MCF 10A (cell line): ENCODE measurements around the gene TANC1. TPM values are rescaled to one million over a fixed set of nuclear protein-coding genes. Genes with fewer than 3 reads are reported as not detected.

Experiments used
- BruUV-seq: library from RNA; stranded (reverse); fragments of 400-500 nt; replicated peaks from 2 replicates; lab custom pipeline; 2021; lab: Mats Ljungman, UMichigan
- CTCF ChIA-PET: fragments of 300-600 bp; sonication (Branson Sonifier 250); formaldehyde crosslinking; extraction: SDS; loops from one replicate; lab custom pipeline; 2021; ENCODE audit warnings: antibody characterized with exemption, inconsistent platforms; lab: Yijun Ruan, JAX
- POLR2A ChIA-PET: fragments of 300-600, 350-650 bp; sonication (Branson Sonifier 250); formaldehyde crosslinking; extraction: SDS; loops from one replicate; lab custom pipeline; 2020; ENCODE audit warnings: antibody characterized with exemption, inconsistent platforms; lab: Yijun Ruan, JAX
- DNase-seq: peaks from one replicate; pipeline ENCODE4 v3.0.0-alpha.2; 2018; ENCODE audit not compliant: unreplicated experiment
- H3K27ac Mint-ChIP-seq: one replicate; pipeline ENCODE4 v1.8.0; 2022; ENCODE audit warnings: mild to moderate bottlenecking, low read depth, mixed read lengths; ENCODE audit not compliant: unreplicated experiment
- H3K27me3 Mint-ChIP-seq: one replicate; pipeline ENCODE4 v1.8.0; 2022; ENCODE audit warnings: mixed read lengths; ENCODE audit not compliant: insufficient read depth, unreplicated experiment
- H3K36me3 Mint-ChIP-seq: one replicate; pipeline ENCODE4 v1.8.0; 2022; ENCODE audit warnings: mild to moderate bottlenecking, moderate library complexity, mixed read lengths; ENCODE audit not compliant: insufficient read depth, unreplicated experiment
- H3K4me1 Mint-ChIP-seq: one replicate; pipeline ENCODE4 v1.8.0; 2022; ENCODE audit warnings: mixed read lengths; ENCODE audit not compliant: insufficient read depth, unreplicated experiment
- H3K4me3 Mint-ChIP-seq: one replicate; pipeline ENCODE4 v1.8.0; 2022; ENCODE audit warnings: mild to moderate bottlenecking, moderate library complexity, mixed read lengths; ENCODE audit not compliant: unreplicated experiment
- H3K9me3 Mint-ChIP-seq: one replicate; pipeline ENCODE4 v1.8.0; 2022; ENCODE audit warnings: mixed read lengths; ENCODE audit not compliant: unreplicated experiment
- CTCF ChIP-seq: fragments of 200-600 bp; IDR thresholded peaks from one replicate; pipeline ENCODE4 v1.8.0; 2022; ENCODE audit warnings: antibody characterized with exemption, mild to moderate bottlenecking; ENCODE audit not compliant: unreplicated experiment
- intact Hi-C: fragments of 100-400 bp; cut with micrococcal nuclease; formaldehyde crosslinking; loops from 2 replicates; pipeline ENCODE4 v1.14.1; 2022
- total RNA-seq: library from RNA; stranded (reverse); gene quantifications from 2 replicates; pipeline ENCODE4 v1.2.3, GENCODE V29; 2022

TANC1 gene
- total RNA-seq, 1 experiment from 2014 or later: 35.3 TPM

- intact Hi-C loops: loop anchor here (1.0 to 2.0 kb wide), 4 partner anchors 83 to 234 kb away; partner anchors contain the start of gene TANC1
- H3K9me3 Mint-ChIP-seq: no peaks in the 10 kb centered on the region
- H3K4me3 Mint-ChIP-seq: no peak overlapping the region
- peaks cover 24% of the 10 kb centered on the region for H3K4me1 Mint-ChIP-seq
- ChIA-PET CTCF (interaction anchor here (0.6 to 9.8 kb wide), 75 partner anchors 8 to 364 kb away, joined by 3 to 196 read pairs (median 5); partner anchors contain the start of gene TANC1), POLR2A (interaction anchor here (0.6 to 1.8 kb wide), 11 partner anchors 26 to 862 kb away, joined by 3 to 13 read pairs (median 4); partner anchors contain the start of gene TANC1)
- no peak overlapping the region for H3K27ac Mint-ChIP-seq
- DNase-seq: no peak
- peaks cover 10% of the 10 kb centered on the region for H3K36me3 Mint-ChIP-seq
- BruUV-seq: no TSS peak
- H3K27me3 Mint-ChIP-seq: no peaks in the 10 kb centered on the region
- TF ChIP-seq CTCF: no peak
Observed at GRCh38 chr2:159118859-159119500, 150.5 kb downstream of the TANC1 start.

DNA sequence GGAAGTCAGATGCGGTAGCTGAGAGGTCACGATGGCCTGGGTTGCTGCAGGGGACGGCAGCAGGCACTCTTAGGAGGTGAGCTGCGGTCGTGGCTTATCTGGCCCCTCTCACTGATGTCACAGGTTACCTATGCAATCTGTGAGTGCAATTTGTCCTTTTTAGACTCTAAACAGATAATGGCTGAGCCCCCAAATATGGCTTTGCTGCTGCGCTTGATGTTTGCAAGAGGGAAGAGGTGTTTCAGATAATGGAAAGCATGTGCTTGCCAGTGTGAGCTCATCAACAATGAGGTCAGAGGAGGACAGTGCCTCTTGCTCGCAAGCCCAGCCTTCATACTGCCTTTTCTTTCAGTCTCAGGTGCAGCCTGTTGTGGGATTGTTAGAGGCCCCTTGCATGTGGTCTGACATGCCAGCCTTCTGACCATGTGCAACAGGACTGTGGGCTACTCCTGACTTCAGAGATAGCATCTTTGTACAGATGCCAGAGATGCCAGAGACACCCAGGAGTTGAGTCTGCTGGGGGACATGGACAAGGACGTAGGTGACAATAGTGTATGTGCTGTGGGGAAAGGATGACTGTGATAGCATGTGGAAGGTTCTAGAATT is 151.3 kb downstream of the TANC1 start:
- no peak overlapping the region for H3K27ac Mint-ChIP-seq
- CTCF ChIA-PET: interaction anchor here (0.7 to 9.8 kb wide), 37 partner anchors 11 to 235 kb away, joined by 3 to 196 read pairs (median 7); partner anchors contain the start of gene TANC1

GRCh38 chr2:159123786-159124185 is 155.3 kb downstream of the TANC1 start:
- no peak for DNase-seq
- no peak for TF ChIP-seq CTCF
- Mint-ChIP-seq H3K27ac (peak overlapping the region; percentile 2), H3K9me3 (no peaks in the 10 kb centered on the region), H3K4me1 (peaks cover 35% of the 10 kb centered on the region), H3K36me3 (peaks cover 13% of the 10 kb centered on the region), H3K4me3 (no peak overlapping the region), H3K27me3 (no peaks in the 10 kb centered on the region)
- CTCF ChIA-PET: interaction anchor here (0.6 to 3.9 kb wide), 7 partner anchors 10 to 221 kb away, joined by 3 to 33 read pairs (median 6); no protein-coding TSS in a partner anchor
- BruUV-seq: no TSS peak
- POLR2A ChIA-PET: interaction anchor here (0.7 to 1.8 kb wide), 6 partner anchors 10 to 230 kb away, joined by 3 to 5 read pairs (median 4); no protein-coding TSS in a partner anchor
- intact Hi-C loops: no loop called here

More for the DNA sequence above, 151.3 kb downstream of the TANC1 start:
- no peak for DNase-seq
- peaks cover 32% of the 10 kb centered on the region for H3K4me1 Mint-ChIP-seq
- H3K4me3 Mint-ChIP-seq: no peak overlapping the region
- TF ChIP-seq CTCF: no peak
- intact Hi-C loops: loop anchor here (2.0 kb wide), 1 partner anchor 151 kb away; the partner anchor contains the start of gene TANC1
- POLR2A ChIA-PET: interaction anchor here (0.9 to 1.8 kb wide), 4 partner anchors 78 to 220 kb away, joined by 3 to 6 read pairs (median 4); partner anchors contain the start of gene TANC1
- no TSS peak for BruUV-seq
- H3K36me3 Mint-ChIP-seq: peaks cover 10% of the 10 kb centered on the region
- no peaks in the 10 kb centered on the region for H3K27me3 Mint-ChIP-seq
- no peaks in the 10 kb centered on the region for H3K9me3 Mint-ChIP-seq

- POLR2A ChIA-PET: interaction anchor here (0.5 to 1.8 kb wide), 15 partner anchors 9 to 588 kb away, joined by 3 to 8 read pairs (median 3); partner anchors contain the start of genes MARCHF7 and TANC1
- no peaks in the 10 kb centered on the region for H3K27me3 Mint-ChIP-seq
- no peak overlapping the region for H3K4me3 Mint-ChIP-seq
- TF ChIP-seq CTCF: no peak
- BruUV-seq: no TSS peak
- peak; percentile 86 for DNase-seq
- CTCF ChIA-PET: interaction anchor here (0.5 to 3.9 kb wide), 16 partner anchors 9 to 900 kb away, joined by 3 to 33 read pairs (median 4); partner anchors contain the start of gene TANC1
- H3K27ac Mint-ChIP-seq: peak overlapping the region; percentile 2
- intact Hi-C loops: no loop called here
- H3K9me3 Mint-ChIP-seq: no peaks in the 10 kb centered on the region
- peaks cover 38% of the 10 kb centered on the region for H3K4me1 Mint-ChIP-seq
- H3K36me3 Mint-ChIP-seq: peaks cover 20% of the 10 kb centered on the region
Observed at GRCh38 chr2:159124441-159124911, 156.0 kb downstream of the TANC1 start.
